ENCODE measurements around the gene PGLYRP2.

GRCh38 chr19:15437355-15438123 lies 41.8 kb downstream of the PGLYRP2 start:
- TF ChIP-seq CTCF (IDR thresholded peaks at IDR 0.05) (peak in 5 of 6 experiments; percentile 11 to 36 (median 30)), POLR2A (IDR thresholded peaks at IDR 0.05) (no peak)

Data from adrenal gland (tissue), 5 donors.